ENCODE results near the gene ABHD8. TPM values are rescaled to one million over a fixed set of nuclear protein-coding genes. Genes with fewer than 3 reads are reported as not detected.
A peak's percentile ranks its signal among the peaks of the same experiment; 100 is the strongest.

The ABHD8 gene
- total and polyA plus RNA-seq, 2 of the 13 experiments (the other 11 are each of a cell fraction or from before 2014, with no cell fraction given), result 6.3 to 7.2 TPM

- intact Hi-C loops (cut with micrococcal nuclease; ENCODE audit: unreplicated experiment), result loop anchor here (10.0 kb wide), 1 partner anchor 123 kb away; the partner anchor contains the start of gene NXNL1
- CTCF ChIA-PET (ENCODE audit: low intra/inter-chr PET ratio, low total read pairs), result no interaction called here
- 88% methylated on average over 7 of the region's 7 CpGs for WGBS (ENCODE audit: low lambda C conversion rate)
- Histone ChIP-seq H3K9me3 (ENCODE audit: low read length) (no peaks in the 10 kb centered on the region), H4K20me1 (ENCODE audit: insufficient read depth, low read length) (no peaks in the 10 kb centered on the region), H3K27me3 (ENCODE audit: control insufficient read depth in 1 of 2, insufficient read depth in 2 of 2, low read length in 2 of 2) (no peaks in the 10 kb centered on the region; a peak in 1 of 5 replicates), H3K79me2 (ENCODE audit: insufficient read depth, low read length) (peaks cover 7% of the 10 kb centered on the region), H3K4me3 (replicated peaks in 1 of 3; ENCODE audit: insufficient read depth in 1 of 3, low read depth in 2 of 3, low read length in 3 of 3) (no peak overlapping the region), H3K4me1 (ENCODE audit: insufficient read depth, low read length) (peaks cover 43% of the 10 kb centered on the region), H3K9ac (ENCODE audit: insufficient read depth, low read depth, low read length) (no peak overlapping the region), H2AFZ (ENCODE audit: low read length) (no peak overlapping the region), H3K4me2 (ENCODE audit: low read depth, low read length) (no peak overlapping the region), H3K27ac (ENCODE audit: extremely low read length, insufficient read depth, low read length) (peak overlapping the region; percentile 66), H3K36me3 (replicated peaks in 1 of 2; ENCODE audit: control insufficient read depth in 1 of 2, insufficient read depth in 2 of 2, low read length in 2 of 2) (peaks cover 1 to 9% of the 10 kb centered on the region in 2 experiments; a peak in 1 of 5 replicates)
- no peak for FAIRE-seq
- BruUV-seq (replicated peaks), result no TSS peak
- ATAC-seq, result no peak
- in situ Hi-C loops (cut with HindIII; ENCODE audit: extremely low pct_ligation_motif_present, low pct_unique_long_range_greater_than_20kb), result no loop called here
- no peak for DNase-seq (ENCODE audit: low spot score)
- POLR2A ChIA-PET, result no interaction called here
- TF ChIP-seq ZNF546 (CRISPR knock-in tag; conservative IDR thresholded peaks at IDR 0.05), result no peak
- no peak for TF ChIP-seq ZFYVE20 (CRISPR knock-in tag; IDR thresholded peaks at IDR 0.05; ENCODE audit: borderline replicate concordance, low read depth)
- TF ChIP-seq ISL2 (CRISPR knock-in tag; IDR thresholded peaks at IDR 0.05), result no peak
- TF ChIP-seq ZNF619 (CRISPR knock-in tag; IDR thresholded peaks at IDR 0.05), result no peak
- no peak for TF ChIP-seq CREM (IDR thresholded peaks at IDR 0.05)
- no peak for TF ChIP-seq CREM (CRISPR knock-in tag; IDR thresholded peaks at IDR 0.05)
- 0 out of 2 replicates have a peak, but pooled peaks have one; percentile 1 for TF ChIP-seq POLR2G (IDR thresholded peaks at IDR 0.05; ENCODE audit: low read depth, low read length)
- no peak for TF ChIP-seq SIX4 (CRISPR knock-in tag; IDR thresholded peaks at IDR 0.05)
- 0 out of 2 replicates have a peak, but pooled peaks have one; percentile 5 for TF ChIP-seq RBFOX2 (IDR thresholded peaks at IDR 0.05; ENCODE audit: low read depth, low read length)
- no peak for TF ChIP-seq ZNF720 (CRISPR knock-in tag; IDR thresholded peaks at IDR 0.05)
- no peak for TF ChIP-seq ZNF83 (CRISPR knock-in tag; IDR thresholded peaks at IDR 0.05; ENCODE audit: borderline replicate concordance)
- TF ChIP-seq MTF1 (CRISPR knock-in tag; IDR thresholded peaks at IDR 0.05), result no peak
- no peak for TF ChIP-seq ZNF121 (CRISPR knock-in tag; IDR thresholded peaks at IDR 0.05)
- 0 out of 2 replicates have a peak, but pooled peaks have one; percentile 26 for TF ChIP-seq PCBP1 (IDR thresholded peaks at IDR 0.05; ENCODE audit: borderline replicate concordance, low read depth, low read length)
- no peak for TF ChIP-seq SAP130 (CRISPR knock-in tag; IDR thresholded peaks at IDR 0.05; ENCODE audit: low read depth)
- no peak for TF ChIP-seq HMGXB3 (CRISPR knock-in tag; IDR thresholded peaks at IDR 0.05; ENCODE audit: borderline replicate concordance)
- peak; percentile 88 for TF ChIP-seq HNRNPK (IDR thresholded peaks at IDR 0.05; ENCODE audit: low read depth, low read length, poor library complexity, severe bottlenecking)
- TF ChIP-seq SUZ12 (IDR thresholded peaks at IDR 0.05; ENCODE audit: low read depth, low read length), result no peak
- TF ChIP-seq MXD1 (CRISPR knock-in tag; IDR thresholded peaks at IDR 0.05), result no peak
- TF ChIP-seq ZNF292 (CRISPR knock-in tag; IDR thresholded peaks at IDR 0.05; ENCODE audit: borderline replicate concordance, low read depth), result no peak
- no peak for TF ChIP-seq ZSCAN29 (CRISPR knock-in tag; conservative IDR thresholded peaks at IDR 0.05)
- TF ChIP-seq CBX5 (CRISPR knock-in tag; IDR thresholded peaks at IDR 0.05; ENCODE audit: borderline replicate concordance), result no peak
- no peak for TF ChIP-seq SP5 (CRISPR knock-in tag; IDR thresholded peaks at IDR 0.05; ENCODE audit: borderline replicate concordance, low read depth)
Measured at GRCh38 chr19:17341845-17342244, 38.6 kb upstream of the ABHD8 start.
